ENCODE results near the gene ARHGAP26.

The ARHGAP26 gene

DNA sequence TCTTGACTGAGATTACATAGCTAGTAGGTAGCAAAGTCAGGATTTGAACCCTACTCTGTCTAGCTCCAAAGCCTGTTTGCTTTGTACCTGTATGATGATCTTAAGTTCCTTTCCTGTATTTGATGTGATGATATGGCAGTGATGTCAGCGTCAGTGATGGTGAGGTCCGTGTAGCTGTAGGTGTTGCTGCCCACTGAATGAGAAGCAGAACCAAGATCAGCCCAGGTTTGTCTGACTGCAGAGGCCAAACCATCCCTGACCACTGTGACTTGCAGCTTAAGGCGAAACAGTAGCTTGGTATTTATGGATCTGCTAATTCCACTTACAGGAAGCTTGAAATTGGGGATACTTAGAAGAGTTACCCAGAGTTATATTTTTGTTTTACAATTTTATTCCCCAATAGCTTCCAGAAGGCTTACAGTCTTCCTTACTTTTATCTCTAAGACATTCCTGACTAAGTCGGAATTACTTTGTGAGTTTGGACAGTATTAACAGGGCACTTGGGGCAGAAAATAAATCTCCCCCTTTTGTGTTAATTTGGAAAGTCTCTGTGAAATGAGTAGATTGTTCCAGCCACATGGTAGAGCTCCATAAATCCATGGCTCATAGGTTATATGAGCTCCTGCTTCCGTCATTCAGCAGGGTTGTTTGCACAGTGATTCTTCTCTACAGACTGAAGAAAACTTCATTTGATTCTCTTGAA, 359.9 kb downstream of the ARHGAP26 start:
- FAIRE-seq = no peak

DNA sequence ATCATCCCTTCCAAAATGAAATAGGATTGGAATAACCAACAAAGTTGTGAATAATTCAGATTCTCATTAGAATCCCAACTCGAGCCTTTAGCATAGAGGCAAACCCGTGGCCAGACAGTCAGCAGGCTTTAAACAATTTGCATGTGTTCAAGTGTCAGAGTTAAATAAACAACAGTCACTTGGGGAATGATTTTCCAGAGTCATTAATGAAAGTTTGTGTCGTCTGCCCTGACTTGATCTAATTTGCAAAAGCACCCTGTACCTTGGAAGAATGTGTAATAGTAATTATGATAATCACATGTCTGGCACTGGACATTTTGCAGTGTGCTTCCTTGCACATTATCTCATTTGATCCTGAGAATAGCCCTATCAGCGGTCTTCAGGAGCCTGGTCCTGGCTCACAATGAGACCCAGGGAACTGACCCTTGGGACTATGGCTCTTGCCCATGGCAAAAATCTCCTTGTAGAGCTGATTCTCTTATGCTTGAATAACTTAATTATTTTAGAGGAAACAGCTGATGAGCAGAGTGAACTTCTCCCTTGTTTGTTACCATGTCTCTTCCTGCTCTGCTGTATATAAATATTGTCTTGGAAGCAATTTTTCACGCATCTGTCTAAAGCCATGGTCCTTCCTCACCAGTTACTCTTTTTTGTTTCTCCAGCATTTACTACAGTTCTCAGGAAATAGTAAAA, 360.6 kb downstream of the ARHGAP26 start:
- FAIRE-seq = no peak

- FAIRE-seq = no peak
Measured at GRCh38 chr5:143131972-143132371, 361.8 kb downstream of the ARHGAP26 start.

DNA sequence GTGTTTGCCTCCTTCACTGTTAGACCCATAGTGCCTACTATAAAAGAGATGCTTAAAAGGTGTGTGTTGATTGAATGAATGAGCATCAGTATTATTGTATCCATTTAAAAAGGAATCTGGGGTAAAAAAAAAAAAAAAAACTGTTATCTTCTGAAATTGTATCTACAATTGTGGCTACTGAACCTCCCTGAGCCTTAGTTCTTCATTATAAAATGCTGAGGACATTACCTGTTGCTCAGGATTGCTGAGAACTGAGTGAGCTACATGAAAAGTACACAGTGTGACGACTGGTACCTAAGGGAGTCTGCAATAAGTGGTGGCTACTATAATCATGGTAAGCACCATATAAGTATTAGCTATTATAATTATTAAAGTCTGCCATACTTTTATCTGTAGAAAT, 362.6 kb downstream of the ARHGAP26 start:
- no peak for FAIRE-seq

DNA sequence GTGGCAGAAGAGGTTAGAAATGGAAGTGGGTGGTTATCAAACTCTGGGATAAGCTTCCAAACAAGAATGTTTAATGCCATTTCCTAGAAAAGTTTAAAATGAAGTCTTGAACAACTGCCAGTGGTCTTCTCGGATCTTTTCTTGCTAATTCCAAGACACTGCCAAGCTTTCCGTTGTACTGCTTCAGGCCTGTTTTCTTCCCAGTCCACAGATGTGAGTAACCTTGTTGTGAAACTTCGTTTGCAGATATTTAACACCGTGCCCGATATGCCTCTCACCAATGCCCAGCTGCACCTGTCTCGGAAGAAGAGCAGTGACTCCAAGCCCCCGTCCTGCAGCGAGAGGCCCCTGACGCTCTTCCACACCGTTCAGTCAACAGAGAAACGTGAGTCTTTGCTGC, 363.5 kb downstream of the ARHGAP26 start:
- no peak for FAIRE-seq

DNA sequence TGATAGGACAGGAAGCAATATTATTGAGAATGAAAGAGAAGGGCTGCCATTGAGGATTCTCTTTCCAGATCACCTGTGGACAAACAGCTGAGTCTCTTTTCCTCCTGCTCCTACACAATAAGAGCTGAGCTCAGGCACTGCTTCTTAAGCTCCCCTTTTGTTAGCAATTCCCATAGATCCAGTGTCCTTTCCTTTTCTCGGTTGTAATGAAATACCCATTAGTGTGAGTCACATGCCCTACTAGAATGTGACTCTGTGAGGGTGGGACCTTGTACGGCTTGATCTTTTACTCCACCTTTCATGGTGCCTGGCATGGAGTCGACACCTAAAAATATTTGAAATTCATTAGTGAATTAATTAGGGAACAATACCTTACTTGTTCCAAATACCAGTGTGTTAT, 364.1 kb downstream of the ARHGAP26 start:
- FAIRE-seq = no peak

DNA sequence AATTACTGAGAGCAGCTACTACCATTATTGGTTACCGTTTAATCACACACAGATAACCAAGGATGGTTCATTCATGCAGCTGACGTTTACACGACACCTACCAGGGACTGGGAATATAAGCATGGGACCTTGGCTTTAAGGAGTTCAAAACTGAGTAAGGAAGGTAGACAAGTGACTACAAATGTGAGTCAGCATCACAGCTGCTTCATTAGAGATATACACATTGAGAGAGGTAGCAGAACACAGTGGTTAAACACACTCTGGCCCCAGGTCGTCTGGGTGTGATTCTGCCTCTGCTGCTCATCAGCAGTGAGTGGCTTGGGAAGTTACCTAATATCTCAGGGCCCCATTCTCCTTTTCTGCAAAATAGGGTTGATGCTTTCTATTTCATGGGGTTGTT, 364.7 kb downstream of the ARHGAP26 start:
- FAIRE-seq = no peak

- no peak for FAIRE-seq
Measured at GRCh38 chr5:143135832-143136551, 365.8 kb downstream of the ARHGAP26 start.

DNA sequence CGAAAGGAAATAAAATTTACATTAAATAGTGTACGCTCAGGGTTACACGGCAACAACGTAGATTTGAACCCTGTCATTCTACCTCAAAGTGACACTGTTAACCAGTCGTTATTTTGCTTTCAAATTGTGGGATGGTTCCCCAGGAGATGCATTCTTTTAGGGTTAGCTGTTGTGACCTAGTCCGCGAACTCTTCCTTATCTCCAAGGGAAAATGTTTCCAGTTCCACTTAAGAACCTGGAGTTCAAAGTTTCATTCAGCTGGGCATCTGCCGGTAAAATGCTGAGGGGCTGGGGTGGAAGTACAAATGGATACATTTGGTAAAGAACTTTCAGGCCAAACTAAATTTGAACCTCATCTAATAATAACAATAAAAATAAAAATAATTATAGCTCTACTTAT, 368.7 kb downstream of the ARHGAP26 start:
- no peak for FAIRE-seq

DNA sequence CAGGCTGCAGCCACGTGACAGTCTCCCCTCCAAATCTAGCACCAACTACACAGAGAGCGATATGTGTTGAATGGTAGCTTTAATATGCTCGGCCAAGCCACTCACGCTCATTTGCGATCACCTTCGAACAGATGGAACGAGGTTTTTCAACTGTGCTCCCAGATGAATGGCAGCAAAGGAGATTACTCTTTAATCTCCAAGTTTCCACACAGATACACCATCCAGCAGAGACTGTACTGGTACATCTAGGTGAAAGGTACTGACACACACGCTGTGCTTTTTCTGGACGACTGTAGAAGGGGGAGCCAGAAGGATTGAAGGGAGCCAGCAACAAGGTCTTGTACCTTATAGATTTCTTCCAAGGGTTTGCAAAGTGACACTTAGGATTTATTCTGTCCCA, 369.4 kb downstream of the ARHGAP26 start:
- no peak for FAIRE-seq

GRCh38 chr5:143140492-143141203, 370.5 kb downstream of the ARHGAP26 start:
- FAIRE-seq = no peak

DNA sequence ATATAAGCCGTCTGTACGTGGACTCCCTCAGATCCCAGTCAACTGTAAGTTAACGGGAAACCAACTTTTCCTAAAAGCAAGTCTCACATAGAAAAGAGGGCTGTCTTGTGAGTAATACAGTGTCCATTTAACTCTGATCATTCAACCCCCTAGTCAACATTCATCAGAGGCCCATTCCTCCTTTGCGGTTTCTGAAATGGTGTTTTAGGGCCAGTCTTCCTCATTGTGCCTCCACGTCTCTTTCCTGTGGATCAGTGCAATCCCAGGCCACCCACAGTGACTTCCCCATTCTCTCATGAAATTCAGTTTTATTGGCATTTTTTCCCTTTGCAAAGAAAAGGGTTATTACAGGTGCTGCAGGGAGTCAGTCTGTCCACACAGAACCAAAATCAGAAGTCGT, 371.5 kb downstream of the ARHGAP26 start:
- no peak for FAIRE-seq

DNA sequence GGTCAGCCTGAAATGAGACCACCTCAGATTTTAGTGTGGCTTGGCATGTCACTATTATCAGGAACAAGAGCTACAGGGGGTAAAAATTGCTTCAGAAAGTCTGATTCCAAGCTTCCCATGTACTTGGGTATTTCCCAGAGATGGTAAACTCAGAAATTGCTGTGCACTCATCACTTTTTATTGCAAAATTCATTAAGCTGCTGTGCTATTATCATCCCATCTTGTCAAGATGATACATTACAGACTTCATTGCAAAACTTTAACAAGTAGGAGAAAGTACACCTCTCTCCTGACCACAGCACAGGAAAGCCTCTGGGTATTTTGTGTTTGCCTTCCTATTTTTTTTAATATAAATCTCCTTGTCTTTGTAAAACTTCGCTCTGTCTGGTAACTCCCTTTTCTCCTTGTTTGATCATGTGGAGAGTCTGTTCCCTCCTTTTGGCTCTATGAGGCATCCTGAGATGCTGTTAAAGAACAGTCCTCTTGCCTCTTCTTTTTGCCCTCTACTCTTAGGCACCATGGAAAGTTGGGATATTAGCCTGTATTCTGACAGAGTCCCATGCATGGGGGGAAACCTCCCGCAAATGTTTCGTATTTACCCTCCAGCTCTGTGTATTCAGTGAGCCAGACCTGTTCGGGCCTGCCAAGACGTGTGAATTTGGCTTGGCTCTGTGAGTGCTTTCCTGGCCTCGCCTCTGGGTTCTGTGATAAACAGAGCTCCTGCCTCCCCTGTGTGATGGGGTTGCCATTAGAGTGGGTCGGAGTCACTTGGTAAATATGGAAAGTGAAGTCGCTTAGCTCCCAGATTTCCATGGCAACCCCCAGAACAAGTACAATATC, 372.6 kb downstream of the ARHGAP26 start:
- no peak for FAIRE-seq

DNA sequence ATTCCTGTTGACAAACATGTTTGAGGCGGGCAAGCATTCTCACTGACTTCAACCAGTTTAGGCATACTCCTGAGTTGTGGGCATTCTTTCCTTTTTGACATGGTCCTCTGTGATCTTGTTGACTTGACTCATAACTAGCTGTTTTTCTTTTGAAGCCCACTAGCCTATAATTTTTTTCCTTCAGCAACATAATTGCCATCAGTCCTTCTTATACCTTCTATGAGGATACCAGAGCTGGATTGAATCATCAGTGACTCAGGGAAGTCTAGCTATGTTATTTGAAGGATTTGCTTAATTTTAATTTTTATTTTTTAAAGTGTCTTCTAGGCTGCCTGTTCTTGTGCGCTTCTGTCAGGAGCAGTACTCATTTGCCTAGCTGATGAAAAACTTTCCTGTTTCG, 373.8 kb downstream of the ARHGAP26 start:
- FAIRE-seq = no peak

DNA sequence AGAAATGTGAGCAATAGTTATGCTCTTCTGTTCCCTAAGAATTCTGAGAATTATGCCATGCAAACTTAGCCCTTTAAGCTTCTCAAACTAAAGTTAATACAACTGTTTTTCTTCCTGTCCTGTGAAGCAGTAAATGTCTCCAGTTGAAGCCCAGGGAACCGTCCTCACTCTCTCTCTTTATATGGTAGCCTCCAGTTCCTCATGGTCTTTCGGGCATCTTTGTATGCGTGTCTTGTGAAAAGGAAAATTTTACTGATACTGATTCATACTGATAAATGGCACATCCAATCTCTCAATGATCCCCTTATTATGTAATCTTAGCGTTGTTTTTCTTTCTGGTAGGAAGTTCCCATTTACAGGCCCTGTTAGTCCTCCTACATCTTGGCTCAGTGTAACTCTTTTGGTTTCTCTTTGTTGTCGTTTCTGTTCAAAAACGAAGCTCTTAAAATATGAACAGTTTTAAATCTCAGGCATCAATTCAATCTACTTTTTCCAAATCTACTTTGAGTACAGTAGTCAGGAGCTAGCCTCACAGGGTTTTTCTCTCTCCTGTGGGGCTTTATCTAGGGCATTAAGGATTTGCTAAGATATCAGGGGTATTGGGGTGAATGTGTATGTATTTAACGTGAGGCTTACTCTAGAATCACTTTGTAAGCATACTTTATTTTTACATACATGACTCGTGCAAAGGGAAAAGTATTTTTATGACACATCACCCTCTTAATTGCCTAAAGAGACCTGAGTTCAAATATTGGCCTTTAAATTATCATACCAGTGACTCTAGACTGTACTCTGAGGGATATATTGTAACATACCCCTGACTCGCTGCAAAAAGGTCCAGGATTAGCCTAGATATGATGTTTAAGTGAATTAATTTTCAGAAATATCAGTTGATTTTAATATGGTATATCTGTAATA, 375.3 kb downstream of the ARHGAP26 start:
- FAIRE-seq = no peak

DNA sequence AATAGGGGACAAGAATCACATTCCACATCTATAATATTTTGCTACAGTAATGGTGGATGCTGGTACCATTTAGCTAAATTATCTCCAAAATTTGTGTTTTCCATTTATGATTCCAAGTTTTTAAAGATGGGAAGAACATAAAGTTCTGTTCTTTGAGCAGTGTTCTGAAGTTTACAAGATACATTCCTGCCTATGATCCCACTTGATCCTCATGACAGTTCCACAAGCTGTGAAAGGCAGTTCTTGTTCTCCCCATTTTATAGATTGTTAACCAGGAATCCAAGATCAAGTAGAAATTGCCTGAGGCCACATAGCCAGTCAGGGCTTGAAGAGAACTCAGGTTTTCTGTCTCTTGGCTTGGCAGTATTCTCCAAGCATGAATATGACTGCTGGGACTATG, 376.0 kb downstream of the ARHGAP26 start:
- no peak for FAIRE-seq

DNA sequence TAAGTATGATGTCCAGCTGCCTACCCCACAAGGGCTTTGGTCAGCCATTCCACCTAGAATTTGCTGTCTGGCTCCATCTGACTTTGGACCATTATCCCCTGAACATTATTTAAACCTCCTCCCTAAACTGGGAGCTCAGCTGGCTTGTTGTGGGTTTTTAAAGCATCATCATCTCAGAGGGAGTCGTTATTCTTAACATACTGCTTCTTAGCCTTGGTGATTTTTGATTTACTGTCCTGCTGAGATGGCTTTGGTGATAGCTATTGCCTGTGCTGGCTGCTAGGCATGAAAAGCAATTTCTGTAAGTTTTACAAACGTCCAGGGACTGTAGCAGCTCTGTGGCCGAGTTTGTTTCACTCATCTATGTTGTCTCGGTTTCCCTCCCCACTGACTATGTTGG, 377.2 kb downstream of the ARHGAP26 start:
- FAIRE-seq = no peak

DNA sequence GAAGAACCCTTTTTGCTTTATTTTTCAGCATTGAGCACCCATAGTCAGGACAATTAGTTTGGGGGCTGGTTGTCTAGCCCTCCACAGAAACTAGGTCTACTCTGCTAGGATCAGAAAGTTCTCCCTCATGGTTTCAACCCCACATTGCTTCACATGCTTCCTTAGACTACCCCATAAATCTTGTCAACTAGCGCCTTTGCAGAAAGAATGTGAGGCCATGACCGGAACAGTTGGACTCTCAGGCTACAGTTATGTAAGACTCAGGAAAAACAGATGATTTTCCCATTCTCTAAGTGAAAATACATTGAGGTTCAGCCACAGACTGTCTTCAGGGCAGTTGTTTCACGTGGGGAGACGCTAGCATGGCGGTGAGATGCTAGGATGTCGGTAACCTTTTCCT, 377.7 kb downstream of the ARHGAP26 start:
- FAIRE-seq = no peak

DNA sequence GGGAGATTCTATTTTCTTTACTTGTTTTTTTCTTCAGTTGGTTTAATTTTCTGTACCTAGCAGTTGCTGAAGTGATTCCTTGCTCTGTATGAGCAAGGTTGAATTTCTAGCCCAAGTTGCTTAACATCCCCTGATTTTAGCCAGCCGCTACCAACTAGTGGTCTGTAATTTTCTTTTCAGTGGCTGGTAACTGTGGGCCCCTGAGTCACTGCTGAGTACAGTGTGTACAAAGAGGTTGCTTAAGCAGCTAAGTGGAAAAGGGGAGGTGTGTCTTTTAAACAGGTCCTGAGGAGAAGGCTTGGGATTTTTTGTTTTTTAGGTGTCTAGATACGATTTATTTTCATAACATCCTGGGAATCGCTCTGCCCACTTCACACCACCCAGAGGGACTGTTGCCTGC, 378.6 kb downstream of the ARHGAP26 start:
- no peak for FAIRE-seq

DNA sequence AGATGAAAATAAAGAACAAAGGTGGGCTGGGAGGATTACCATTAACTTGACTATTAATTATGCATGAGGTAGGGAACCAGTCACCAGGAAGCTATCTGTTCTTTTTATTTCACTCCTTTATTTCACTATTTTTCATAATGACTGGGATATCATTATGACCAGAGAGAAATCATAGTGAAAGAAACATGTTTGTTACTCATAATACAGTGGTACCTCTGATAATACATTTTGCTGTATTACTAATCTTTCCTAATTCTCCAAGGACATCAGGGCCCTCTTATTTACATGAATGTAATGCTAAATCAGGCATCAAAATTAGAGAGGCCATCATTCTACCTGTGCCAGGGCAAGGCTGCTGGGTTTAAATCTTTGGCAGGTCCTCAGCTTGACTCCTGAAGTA, 379.6 kb downstream of the ARHGAP26 start:
- FAIRE-seq = no peak

GRCh38 chr5:143151056-143151700, 381.0 kb downstream of the ARHGAP26 start:
- FAIRE-seq = no peak

Measured in colon (tissue), 2 donors.